Peyer's patch (tissue), 4 donors: ENCODE measurements around the gene C1orf52.

ENCODE experiments used
- CTCF ChIP-seq, 6 experiments: fragments of 450-650 bp in 4 of 6; fragments of 200-600 bp in 2 of 6; sonication (generic) in 1 of 6; IDR thresholded peaks; one replicate each; pipeline ENCODE4 v1.5.1; 2017 to 2019; ENCODE audit warnings: antibody characterized with exemption in 6 of 6, mild to moderate bottlenecking in 3 of 6, moderate library complexity in 1 of 6
- POLR2A ChIP-seq, 2 donors: fragments of 450-650 bp; IDR thresholded peaks; one replicate each; pipeline ENCODE4 v1.5.1; 2017; ENCODE audit warnings: antibody characterized with exemption in 2 of 2, mild to moderate bottlenecking in 2 of 2, moderate library complexity in 2 of 2

- TF ChIP-seq CTCF (IDR thresholded peaks at IDR 0.05) (no peak), POLR2A (IDR thresholded peaks at IDR 0.05) (no peak)
Measured at GRCh38 chr1:85289848-85290335, 30.4 kb upstream of the C1orf52 start.
